HG03097 (cell line): ENCODE measurements around the gene FRRS1L.

Source experiments
- ATAC-seq: cut with Tn5 transposase; IDR thresholded peaks from one replicate; pipeline ENCODE4 v1.9.1; 2021; ENCODE audit not compliant: unreplicated experiment, low FRiP score

The FRRS1L gene

DNA sequence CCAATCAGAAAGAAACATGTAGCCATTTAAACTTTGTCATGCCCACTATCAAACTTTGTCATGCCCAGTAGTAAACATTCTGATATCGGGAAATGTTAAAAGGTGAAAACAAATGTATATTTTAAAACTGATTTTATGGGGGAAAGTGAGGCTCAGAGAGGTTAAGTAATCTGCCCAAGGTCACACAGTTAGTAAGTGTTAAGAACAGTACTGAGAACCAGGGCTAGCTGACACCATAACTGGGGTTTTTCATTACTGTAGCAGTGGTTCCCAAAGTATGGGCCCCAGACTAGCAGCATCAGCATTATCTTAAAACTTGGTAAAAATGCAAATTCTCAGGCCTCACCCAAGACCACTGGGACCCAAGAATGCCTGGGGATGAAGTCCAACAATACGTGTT lies 9.9 kb upstream of the FRRS1L start:
- no peak for ATAC-seq

DNA sequence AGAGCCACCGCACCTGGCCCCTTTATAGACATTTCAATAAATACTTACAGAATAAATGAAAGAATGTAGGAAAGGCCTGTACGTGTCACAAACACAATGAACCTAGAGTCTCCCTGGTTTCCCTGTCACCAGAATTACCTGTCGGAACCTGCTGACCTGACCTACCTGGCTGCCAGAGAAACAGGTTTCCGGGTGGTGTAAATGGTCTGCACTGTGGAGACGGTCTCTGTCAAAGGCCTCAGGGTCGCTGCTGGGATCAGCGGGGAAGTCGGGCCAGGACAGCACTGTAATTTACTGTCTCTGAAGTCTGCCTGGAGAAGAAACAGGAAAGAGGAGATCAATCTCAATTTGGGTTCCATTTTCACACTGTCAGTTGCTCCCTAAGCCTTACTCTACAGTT lies 9.3 kb upstream of the FRRS1L start:
- no peak for ATAC-seq

DNA sequence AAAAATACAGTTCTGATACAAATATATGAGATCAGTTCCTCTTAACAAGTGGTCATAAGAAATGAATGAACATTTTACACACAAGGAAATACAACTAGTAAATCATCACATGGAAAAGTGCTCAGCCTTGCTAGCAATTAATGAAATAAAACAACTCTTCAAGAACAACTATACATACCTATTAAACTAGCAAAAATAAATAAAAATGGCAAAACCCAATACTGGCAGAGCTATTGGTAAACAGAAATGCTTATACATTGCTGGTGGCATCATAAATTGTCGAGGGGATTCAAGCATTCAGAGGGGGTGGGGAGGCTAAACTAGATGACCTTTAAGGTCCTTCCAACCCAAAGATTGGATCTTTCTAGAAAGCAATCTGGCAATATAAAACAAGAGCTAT lies 5.9 kb upstream of the FRRS1L start:
- ATAC-seq, result no peak

DNA sequence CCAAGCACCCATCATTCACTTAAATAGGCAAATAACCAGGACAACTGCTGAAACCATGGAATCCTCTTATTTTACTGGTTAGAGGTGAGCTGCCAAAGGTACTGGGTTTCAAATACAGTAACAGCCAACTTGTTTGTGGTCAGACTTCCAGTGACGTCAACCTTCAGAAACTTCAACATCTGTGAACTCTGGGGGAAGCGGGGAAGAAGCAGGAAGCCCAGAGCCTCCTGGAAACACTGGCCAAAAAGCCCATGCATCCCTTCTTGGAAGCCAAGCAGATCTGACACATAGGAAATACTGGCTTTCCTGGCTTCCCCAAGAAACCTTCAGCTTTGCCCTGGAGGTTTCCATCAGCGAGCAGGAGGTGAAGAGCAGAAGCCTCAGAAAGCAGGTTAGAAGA lies 4.9 kb upstream of the FRRS1L start:
- no peak for ATAC-seq

DNA sequence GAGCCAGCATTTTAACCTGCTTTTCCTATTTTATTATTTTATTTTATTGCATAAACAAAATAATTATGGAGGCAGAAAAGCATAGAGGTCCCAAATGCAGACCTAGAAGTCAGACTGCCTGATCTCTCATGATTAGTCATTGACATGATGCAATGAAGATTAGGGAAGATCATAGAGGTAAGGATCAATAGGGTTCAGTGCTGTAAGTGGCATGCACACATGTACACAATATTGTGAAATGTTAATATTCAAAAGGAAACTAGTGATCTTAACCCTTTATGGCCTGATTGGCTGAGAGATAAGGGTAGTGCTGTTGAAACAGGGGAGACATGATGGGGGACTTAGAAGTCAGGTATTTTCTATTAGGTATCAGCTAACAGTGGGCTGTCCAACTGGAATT lies 1.1 kb upstream of the FRRS1L start:
- no peak for ATAC-seq

DNA sequence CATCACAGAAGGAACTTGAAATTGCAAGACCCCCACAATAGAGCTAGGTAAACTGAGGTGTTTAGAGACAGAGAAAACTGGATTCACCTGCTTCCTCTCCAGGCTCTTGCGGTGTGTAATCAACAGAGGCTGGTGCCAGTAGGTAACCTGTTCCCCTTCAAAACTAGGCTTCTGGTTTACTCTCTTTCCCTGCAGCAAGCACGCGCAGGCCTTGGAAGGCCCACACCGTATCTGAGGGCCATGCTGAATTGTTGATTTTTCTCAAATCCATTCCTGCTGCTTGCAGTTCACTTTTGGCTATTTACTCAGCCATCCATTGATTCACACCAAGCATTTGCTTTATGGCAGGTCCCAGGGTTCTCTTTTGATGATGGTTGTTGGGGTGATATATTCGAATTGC lies 667 bp upstream of the FRRS1L start:
- no peak for ATAC-seq

DNA sequence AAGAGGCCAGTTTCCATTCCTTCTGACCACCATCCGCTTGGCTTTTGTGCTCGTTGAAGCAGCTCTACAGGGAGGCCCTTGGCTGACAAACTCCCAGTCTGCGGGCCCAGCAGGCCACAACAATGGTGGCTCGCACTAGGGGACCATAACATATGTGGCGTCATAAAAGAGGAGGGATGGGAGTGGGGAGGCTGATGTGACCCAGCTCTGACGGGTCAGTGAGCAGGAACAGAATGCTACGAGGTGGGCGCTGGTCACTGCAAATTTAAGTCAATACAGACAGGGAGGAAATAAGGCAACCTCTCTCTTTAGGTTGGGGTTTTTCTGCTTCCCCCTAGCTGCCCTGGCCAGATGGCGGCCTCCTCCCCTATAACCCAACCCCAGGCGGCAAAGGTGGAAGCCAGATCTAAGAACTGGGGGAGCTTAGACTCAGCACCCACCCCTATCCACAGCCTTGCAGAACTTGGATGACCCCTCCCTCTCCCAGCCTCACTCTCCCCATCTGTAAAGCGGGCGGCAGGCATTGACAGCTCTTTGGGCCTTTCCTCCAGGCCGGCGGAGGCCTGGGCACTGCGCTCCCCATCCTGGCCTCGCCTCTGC lies 778 bp downstream of the FRRS1L start:
- ATAC-seq, result no peak

DNA sequence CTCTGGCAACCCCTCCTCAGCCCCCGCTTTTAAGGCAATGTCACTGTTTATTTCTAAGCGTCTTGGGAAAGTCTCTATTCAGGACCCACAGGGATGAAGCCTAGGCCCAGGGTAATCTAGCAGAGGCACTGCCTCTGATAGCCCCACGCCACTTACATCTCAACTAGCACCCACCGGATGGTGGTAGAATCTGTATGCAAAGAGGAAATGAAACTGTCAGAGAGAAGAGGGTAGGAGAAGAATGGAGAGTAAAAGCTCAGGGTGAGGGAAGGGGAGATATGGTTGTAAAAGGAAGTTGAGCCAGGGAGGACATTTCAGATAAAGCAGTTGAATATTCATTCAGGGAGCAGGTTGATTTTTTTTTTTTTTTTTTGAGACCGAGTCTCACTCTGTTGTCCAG lies 3.0 kb downstream of the FRRS1L start:
- ATAC-seq, result no peak

DNA sequence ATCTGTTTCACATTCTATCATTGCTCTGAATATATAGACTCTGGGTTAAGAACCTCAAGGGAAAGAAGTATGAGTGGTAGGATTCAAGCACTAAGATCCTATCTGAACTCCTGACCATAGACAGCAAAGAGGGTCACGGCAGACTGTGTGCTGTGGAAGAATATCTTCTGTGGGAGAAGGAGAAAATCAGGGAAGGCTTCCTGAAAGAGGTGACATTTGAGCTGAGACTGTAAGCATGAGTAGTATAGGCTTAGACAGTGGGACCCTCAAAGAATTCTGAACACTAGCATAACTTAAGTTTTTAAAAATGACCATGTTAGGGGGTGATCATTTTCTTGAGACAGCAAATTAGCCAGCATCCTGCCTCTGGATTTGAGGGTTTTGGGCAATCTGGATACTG lies 3.9 kb downstream of the FRRS1L start:
- ATAC-seq, result no peak

DNA sequence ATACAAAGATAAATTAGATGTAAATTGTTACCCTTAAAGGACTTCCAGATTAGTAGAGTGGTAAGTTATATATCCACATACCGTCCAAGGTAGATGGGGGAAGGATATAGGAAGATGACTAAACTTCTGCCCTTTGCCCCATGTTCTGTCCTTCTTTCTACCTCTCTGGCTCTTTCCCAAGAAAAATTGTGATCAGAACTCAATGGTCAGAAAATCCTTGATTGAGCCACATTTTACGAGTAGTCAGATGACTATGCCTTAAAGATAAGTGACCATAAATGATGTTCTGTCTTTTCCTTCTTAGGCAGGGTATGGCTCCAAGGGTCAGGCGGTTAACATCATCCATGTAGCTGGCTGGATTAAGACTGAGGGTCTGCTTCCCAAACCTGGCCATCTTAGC lies 4.4 kb downstream of the FRRS1L start:
- no peak for ATAC-seq

DNA sequence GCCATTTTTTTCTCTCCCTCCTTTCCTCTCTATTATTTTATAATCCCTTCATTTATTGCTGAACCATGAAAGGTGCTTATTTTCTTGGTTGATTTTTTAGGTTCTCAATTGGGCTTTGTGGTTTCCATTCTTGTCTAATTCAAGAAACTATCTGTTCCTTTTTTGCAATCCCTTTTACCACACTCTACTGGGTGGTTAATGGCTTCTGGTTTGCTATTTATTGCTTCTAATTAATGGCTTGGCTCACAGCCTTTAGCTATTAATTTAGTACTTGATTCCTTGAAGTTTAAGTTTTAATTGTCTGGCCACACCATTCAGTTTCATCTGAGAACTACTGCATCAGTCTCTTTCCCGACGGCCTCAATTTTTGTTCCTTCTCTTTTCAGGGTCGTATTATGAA lies 5.6 kb downstream of the FRRS1L start:
- ATAC-seq, result no peak

DNA sequence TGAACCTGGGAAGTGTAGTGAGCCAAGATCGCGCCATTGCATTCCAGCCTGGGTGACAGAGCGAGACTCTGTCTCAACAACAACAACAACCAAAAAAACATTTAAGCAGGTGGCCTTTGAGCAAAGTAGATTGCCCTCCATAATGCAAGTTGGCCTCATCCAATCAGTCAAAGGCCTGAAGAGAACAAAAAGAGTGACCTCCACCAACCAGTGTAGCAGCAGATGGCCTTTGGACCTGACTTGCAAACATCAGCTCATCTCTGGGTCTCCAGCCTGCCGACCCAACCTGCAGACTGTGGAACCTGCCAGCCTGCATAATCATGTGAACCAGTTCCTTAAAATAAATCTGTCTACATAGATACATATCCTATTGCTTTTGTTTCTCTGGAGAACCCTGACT lies 7.5 kb downstream of the FRRS1L start:
- no peak for ATAC-seq

DNA sequence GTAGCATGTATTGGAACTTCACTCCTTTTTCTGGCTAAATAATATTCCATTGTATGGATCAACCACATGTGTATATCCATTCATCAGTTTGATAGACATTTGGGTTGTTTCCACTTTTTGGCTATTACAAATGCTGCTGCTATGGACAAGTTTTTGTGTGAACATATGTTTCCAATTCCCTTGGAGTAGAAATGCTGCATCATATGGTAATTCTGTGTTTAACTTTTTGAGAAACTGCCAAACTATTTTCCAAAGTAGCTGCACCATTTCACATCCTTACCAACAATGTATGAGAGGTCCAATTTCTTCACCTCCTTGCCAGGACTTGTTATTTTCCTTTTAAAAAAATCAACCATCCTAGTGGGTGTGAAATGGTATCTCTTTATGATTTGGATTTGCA lies 8.4 kb downstream of the FRRS1L start:
- ATAC-seq, result no peak

DNA sequence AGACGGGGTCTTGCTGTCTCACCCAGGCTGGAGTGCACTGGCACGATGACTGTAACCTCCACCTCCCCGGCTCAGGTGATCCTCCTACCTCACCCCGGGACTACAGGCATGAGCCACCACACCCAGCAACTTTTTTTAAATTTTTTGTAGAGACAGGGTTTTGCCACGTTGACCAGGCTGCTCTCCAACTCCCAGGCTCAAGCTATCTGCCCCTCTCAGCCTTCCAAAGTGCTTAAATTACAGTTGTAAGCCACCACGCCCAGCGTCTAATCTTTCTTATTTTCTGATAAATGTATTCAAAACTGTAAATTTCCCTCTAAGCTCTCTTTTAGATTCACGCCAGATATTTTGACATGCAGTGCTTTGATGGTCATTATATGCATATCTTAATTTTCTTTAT lies 10.3 kb downstream of the FRRS1L start:
- no peak for ATAC-seq

DNA sequence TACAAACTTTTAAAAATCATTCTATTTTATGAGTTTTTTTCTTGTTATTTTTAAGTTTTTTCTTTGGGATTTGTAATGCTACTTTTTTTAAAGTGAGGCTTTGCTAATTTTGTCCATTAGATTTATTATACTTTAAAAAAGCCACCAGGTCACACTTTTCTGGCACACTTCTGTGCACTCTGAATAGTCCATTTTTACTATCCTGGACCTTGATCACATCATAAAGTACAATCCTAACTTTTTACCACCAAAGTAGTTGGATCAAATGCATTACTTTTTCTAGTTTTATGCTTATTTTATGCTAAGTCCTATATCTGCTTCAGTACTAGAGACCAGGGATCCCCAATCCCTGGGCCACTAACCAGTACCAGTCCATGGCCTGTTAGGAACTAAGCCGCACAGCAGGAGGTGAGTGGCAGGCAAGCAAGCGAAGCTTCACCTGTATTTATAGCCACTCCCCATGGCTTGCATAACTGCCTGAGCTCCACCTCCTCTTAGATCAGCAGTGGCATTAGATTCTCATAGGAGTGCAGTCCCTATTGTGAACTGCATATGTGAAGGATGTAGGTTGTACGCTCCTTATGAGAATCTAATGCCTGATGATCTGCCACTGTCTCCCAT lies 16.0 kb downstream of the FRRS1L start:
- ATAC-seq, result no peak

DNA sequence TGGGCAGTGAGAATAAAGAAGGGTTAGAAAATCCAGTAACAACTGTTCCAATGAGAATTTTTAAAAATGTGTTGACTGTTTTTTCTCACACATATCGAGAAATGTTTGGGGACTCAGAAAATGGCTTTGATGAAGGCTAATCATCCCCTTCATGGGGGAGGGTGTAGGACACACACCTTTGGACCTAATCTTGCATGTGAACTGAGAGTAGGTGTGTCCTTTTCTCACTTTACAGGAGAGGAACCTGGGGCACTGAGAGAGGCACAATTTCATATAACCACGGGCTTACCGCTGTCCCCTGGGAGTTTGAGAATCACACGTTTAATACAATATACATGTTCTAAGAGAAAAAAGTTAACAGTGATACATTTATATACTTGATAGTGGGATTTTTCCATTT lies 17.3 kb downstream of the FRRS1L start:
- ATAC-seq, result no peak

DNA sequence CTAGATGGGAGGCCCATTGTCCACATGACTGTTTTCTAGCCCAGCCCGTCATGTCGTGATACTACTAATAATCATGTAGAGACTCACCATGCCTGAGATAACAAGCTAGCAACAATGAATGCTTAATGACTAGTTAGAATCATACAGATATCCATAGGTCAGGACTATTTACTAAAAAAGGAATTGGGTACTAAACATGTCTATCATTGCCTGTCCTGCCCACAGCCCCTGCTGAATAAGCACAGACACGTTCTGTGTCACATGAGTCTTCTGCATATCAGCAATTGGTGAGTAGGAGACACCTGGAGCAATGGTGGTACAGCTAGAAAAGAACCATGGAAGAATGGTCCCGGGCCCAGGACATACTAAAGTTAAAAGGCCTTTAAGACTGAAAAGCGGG lies 18.0 kb downstream of the FRRS1L start:
- ATAC-seq, result no peak

DNA sequence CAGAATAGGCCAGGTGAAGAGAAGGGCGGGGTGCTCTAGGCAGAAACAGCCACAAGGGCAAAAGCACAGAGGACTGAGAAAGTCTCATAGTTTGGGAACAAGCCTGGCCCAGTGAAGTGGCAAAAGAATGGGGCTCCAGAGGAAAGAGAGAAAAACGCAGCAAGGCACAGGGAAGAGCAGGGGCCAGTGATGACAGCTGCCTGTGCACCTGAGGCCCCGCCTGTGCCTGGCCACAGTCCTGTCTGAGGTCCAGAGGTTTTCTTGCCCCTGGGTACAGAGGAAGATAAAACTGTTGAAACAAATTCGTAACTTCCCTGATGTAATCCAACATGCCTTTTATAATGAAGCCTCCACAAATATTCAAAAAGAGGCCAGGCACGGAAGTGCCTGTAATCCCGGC lies 22.0 kb downstream of the FRRS1L start:
- ATAC-seq, result no peak

DNA sequence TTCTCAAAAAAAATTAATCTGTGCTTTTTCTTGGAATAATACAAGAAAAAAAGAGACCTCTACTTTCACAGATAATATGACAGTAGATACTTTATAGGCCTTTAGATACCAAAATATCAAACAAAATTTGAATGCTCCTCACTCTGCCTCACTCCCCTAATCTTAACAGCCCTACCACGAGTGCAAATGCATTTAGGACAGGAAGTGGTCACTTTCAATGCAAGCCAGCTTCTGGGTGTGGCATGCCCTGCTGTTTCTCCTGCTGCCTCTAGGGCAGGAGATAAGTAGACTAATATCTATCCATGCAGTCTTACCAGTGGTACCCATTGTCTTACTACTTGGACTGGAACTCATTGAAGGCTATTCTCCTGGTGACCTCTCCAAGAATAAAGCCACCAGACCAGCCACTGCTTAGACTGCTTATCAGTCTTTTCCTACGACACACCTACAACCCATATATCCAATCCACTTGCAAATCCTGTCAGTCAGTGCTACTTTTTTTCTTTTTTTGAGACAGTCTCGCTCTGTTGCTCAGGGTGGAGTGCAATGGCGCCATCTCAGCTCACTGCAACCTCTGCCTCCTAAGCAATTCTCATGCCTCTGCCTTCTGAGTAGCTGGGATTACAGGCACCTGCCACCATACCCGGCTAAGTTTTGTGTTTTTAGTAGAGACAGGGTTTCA lies 23.0 kb downstream of the FRRS1L start:
- no peak for ATAC-seq

DNA sequence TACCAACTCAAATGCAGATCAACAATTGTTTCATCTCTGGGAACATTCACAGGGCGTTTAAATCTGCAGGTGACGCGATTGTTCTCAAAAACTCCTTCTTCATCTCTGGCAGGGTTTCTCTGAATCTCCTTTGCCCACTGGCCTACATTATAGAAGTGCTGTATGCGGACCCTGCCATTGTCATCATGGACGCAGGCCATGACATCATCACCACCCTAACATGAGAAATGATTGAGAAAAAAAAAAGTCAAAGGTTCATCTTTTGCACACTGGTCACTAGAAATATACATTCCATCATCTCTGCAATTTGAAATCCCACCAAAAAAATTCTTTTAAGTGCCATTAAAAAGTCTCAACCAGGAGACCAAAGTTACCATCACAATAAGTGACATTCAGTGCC lies 25.7 kb downstream of the FRRS1L start:
- ATAC-seq, result no peak

DNA sequence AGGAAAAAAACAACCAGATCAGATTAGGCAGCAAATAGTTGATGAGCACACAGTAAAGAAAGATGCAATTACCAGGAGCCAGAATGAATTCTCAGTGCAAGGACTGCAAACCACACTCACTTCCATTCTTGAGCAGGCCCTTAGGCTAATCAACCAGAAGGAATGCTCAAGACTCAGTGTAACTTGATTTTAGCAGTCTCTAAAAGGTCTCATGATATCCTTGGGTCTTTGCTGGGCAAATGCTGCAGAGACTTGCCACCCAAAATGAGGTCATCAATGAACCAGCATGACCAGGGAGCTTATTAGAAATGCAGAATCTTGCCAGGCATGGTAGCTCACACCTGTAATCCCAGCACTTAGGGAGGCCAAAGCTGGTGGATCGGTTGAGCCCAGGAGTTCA lies 27.2 kb downstream of the FRRS1L start:
- ATAC-seq, result no peak

DNA sequence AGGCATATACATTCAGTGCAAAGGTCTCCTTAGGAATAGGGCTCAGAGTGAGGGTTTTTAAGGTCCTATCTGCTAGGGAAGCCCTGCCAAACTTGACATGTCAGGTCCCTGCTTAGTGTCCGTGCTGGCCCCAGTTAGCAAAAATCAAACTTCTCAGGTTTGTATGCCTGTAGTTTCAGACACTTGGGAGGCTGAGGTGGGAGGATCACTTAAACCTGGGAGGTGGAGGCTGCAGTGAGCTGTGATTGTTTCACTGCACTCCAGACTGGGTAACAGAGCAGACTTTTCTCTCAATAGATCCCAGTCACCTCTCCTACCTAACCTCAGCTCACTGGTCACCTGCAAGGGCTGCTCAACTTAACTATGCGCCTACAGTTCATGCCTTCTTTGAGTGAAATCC lies 28.6 kb downstream of the FRRS1L start:
- ATAC-seq, result no peak
